ENCODE measurements around the gene NUP98. TPM values are rescaled to one million over a fixed set of nuclear protein-coding genes. Genes with fewer than 3 reads are reported as not detected.

Gene NUP98
- total RNA-seq, 2 donors from 2014 or later: 127 to 136 TPM

GRCh38 chr11:3745161-3745560 lies 52.2 kb downstream of the NUP98 start:
- intact Hi-C loops (cut with DNase I): no loop called here
- no peak overlapping the region for H3K4me3 ChIP-seq
- peak; percentile 25 for DNase-seq (ENCODE audit: low spot score)
- no peaks in the 10 kb centered on the region for H3K9me3 ChIP-seq
- H3K27me3 ChIP-seq (replicated peaks; ENCODE audit: insufficient read depth): no peaks in the 10 kb centered on the region
- H3K27ac ChIP-seq: peak overlapping the region in 1 of 2 donors; percentile 18
- H3K36me3 ChIP-seq: no peaks in the 10 kb centered on the region
- H3K4me1 ChIP-seq (replicated peaks): no peaks in the 10 kb centered on the region
- peak; percentile 78 for TF ChIP-seq POLR2AphosphoS5 (IDR thresholded peaks at IDR 0.05)
- no peak for TF ChIP-seq POLR2A (IDR thresholded peaks at IDR 0.05)
- no peak for TF ChIP-seq CTCF (IDR thresholded peaks at IDR 0.05)
- WGBS: 51% methylated on average over 5 of the region's 5 CpGs

GRCh38 chr11:3738723-3739122 lies 58.6 kb downstream of the NUP98 start:
- H3K4me1 ChIP-seq (replicated peaks): no peaks in the 10 kb centered on the region
- no peaks in the 10 kb centered on the region for H3K36me3 ChIP-seq
- 69% methylated on average over 1 of the region's 1 CpG for WGBS
- no peak overlapping the region for H3K4me3 ChIP-seq
- H3K27ac ChIP-seq: no peak overlapping the region
- intact Hi-C loops (cut with DNase I): no loop called here
- no peak for TF ChIP-seq POLR2A (IDR thresholded peaks at IDR 0.05)
- TF ChIP-seq POLR2AphosphoS5 (IDR thresholded peaks at IDR 0.05): no peak
- TF ChIP-seq CTCF (IDR thresholded peaks at IDR 0.05): no peak
- H3K9me3 ChIP-seq: no peaks in the 10 kb centered on the region
- H3K27me3 ChIP-seq (replicated peaks; ENCODE audit: insufficient read depth): no peaks in the 10 kb centered on the region
- no peak for DNase-seq (ENCODE audit: low spot score)

- 100% methylated on average over 1 of the region's 1 CpG for WGBS
- H3K36me3 ChIP-seq: no peaks in the 10 kb centered on the region
These were observed 59.1 kb downstream of the NUP98 start for GRCh38 chr11:3738241-3738640.

GRCh38 chr11:3737386-3737933 lies 59.9 kb downstream of the NUP98 start:
- intact Hi-C loops (cut with DNase I): no loop called here
- Histone ChIP-seq H3K27ac (no peak overlapping the region), H3K4me1 (replicated peaks) (no peaks in the 10 kb centered on the region), H3K27me3 (replicated peaks; ENCODE audit: insufficient read depth) (no peaks in the 10 kb centered on the region), H3K36me3 (no peaks in the 10 kb centered on the region), H3K4me3 (no peak overlapping the region), H3K9me3 (no peaks in the 10 kb centered on the region)
- DNase-seq (ENCODE audit: low spot score): no peak
- TF ChIP-seq CTCF (IDR thresholded peaks at IDR 0.05) (no peak), POLR2AphosphoS5 (IDR thresholded peaks at IDR 0.05) (no peak), POLR2A (IDR thresholded peaks at IDR 0.05) (no peak)
- 75% methylated on average over 11 of the region's 11 CpGs for WGBS

More at GRCh38 chr11:3738241-3738640, 59.1 kb downstream of the NUP98 start:
- Histone ChIP-seq H3K9me3 (no peaks in the 10 kb centered on the region), H3K4me1 (replicated peaks) (no peaks in the 10 kb centered on the region), H3K27me3 (replicated peaks; ENCODE audit: insufficient read depth) (no peaks in the 10 kb centered on the region), H3K27ac (no peak overlapping the region), H3K4me3 (no peak overlapping the region)
- DNase-seq (ENCODE audit: low spot score): no peak
- no peak for TF ChIP-seq CTCF (IDR thresholded peaks at IDR 0.05)
- no peak for TF ChIP-seq POLR2AphosphoS5 (IDR thresholded peaks at IDR 0.05)
- no peak for TF ChIP-seq POLR2A (IDR thresholded peaks at IDR 0.05)
- intact Hi-C loops (cut with DNase I): no loop called here

- Histone ChIP-seq H3K36me3 (no peaks in the 10 kb centered on the region), H3K27ac (no peak overlapping the region), H3K27me3 (replicated peaks; ENCODE audit: insufficient read depth) (no peaks in the 10 kb centered on the region), H3K4me3 (no peak overlapping the region), H3K4me1 (replicated peaks) (no peaks in the 10 kb centered on the region), H3K9me3 (no peaks in the 10 kb centered on the region)
- intact Hi-C loops (cut with DNase I): no loop called here
- no peak for DNase-seq (ENCODE audit: low spot score)
- TF ChIP-seq POLR2A (IDR thresholded peaks at IDR 0.05) (no peak), POLR2AphosphoS5 (IDR thresholded peaks at IDR 0.05) (no peak), CTCF (IDR thresholded peaks at IDR 0.05) (no peak)
These were observed 60.5 kb downstream of the NUP98 start for GRCh38 chr11:3736816-3737215.
